RWPE1 (cell line): ENCODE data around the gene BRSK2.

Experiments used
- CTCF ChIA-PET: fragments of 350-600 bp; sonication (Branson Sonifier 250); formaldehyde crosslinking; extraction: SDS; loops from one replicate; lab custom pipeline; 2021; lab: Yijun Ruan, JAX
- POLR2A ChIA-PET: fragments of 400-600 bp; formaldehyde crosslinking; extraction: SDS; loops from one replicate; lab custom pipeline; 2020; ENCODE audit warnings: antibody characterized with exemption; ENCODE audit not compliant: low non-redundant PET; lab: Yijun Ruan, JAX
- DNase-seq: peaks from one replicate; pipeline ENCODE4 v3.0.0; 2012; ENCODE audit warnings: low spot score
- H3K27ac ChIP-seq: fragments of 450-650 bp; 2 replicates; pipeline ENCODE4 v1.5.1; 2017
- TF ChIP-seq, protein P1 (sequence below): fragments of 450-650 bp; conservative IDR thresholded peaks from 2 replicates; pipeline ENCODE4 v1.5.1; 2017; ENCODE audit warnings: low read depth, mild to moderate bottlenecking

Gene BRSK2

DNA sequence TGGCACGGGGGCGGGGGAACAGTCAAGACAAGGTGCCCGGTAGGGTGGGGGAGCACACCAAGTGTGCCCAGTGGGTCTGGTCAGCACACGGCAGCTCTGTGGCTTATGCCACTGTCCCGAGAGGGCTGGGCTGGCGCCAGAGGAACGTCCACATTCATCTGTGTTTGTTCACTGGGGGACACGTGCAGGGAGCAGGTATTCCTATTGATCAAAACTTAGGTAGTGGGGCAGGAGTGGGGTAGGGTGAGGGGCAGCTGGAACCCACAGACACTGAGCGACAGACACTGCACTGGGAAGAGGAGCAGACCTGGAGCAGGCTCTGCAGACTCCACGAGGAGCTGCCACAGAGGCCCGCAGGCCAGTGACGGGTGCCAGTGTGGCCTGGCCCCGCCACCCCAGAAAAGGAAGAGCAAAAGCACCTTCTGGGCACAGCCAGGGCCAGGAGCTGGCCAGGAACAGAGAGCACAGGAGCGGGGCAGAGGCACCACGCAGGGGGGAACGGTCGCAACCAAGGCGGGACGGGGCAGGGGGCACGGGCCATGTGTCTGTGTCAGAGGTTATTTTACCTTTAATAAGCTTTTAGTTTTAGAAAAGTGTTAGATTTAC is 98.9 kb downstream of the BRSK2 start:
- ChIA-PET POLR2A (no interaction called here), CTCF (interaction anchor here (1.0 kb wide), 1 partner anchor 26 kb away, joined by 3 read pairs; no protein-coding TSS in a partner anchor)
- no peak overlapping the region for H3K27ac ChIP-seq
- no peak for DNase-seq
- TF ChIP-seq, protein P1, sequence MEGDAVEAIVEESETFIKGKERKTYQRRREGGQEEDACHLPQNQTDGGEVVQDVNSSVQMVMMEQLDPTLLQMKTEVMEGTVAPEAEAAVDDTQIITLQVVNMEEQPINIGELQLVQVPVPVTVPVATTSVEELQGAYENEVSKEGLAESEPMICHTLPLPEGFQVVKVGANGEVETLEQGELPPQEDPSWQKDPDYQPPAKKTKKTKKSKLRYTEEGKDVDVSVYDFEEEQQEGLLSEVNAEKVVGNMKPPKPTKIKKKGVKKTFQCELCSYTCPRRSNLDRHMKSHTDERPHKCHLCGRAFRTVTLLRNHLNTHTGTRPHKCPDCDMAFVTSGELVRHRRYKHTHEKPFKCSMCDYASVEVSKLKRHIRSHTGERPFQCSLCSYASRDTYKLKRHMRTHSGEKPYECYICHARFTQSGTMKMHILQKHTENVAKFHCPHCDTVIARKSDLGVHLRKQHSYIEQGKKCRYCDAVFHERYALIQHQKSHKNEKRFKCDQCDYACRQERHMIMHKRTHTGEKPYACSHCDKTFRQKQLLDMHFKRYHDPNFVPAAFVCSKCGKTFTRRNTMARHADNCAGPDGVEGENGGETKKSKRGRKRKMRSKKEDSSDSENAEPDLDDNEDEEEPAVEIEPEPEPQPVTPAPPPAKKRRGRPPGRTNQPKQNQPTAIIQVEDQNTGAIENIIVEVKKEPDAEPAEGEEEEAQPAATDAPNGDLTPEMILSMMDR: no peak

DNA sequence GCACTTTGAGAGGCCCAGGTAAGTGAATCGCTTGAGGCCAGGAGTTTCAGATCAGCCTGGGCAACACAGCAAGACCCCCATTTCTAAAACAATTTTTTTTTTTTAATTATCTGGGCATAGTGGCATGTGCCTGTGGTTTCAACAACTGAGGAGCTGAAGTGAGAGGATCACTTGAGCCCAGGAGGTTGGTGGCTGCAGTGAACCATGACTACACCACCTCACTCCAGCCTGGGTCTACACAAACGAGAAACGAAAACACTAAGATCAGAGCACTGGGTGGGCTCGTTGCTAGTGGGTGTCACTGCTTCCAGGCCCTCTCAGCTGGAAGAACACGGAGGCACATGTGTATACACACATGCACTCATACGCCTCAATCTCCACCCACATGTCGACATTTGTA is 100.9 kb downstream of the BRSK2 start:
- H3K27ac ChIP-seq: no peak overlapping the region
- ChIA-PET CTCF (no interaction called here), POLR2A (interaction anchor here (0.8 kb wide), 1 partner anchor 12 kb away, joined by 3 read pairs; no protein-coding TSS in a partner anchor)
- no peak for DNase-seq
- TF ChIP-seq, protein P1: no peak

DNA sequence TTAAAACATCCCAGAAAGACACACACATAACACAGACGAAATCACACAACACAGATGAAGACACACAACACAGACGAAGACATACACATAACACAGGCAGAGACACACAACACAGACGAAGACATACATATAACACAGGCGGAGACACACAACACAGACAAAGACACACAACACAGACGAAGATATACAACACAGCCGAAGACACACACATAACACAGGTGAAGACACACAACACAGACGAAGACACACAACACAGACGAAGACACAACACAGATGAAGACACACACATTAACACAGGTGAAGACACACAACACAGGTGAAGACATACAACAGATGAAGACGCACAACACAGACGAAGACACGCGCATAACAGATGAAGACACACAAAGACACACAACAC is 101.6 kb downstream of the BRSK2 start:
- POLR2A ChIA-PET: interaction anchor here (0.8 kb wide), 1 partner anchor 11 kb away, joined by 3 read pairs; no protein-coding TSS in a partner anchor
- no peak for DNase-seq
- TF ChIP-seq, protein P1: no peak
- no peak overlapping the region for H3K27ac ChIP-seq
- CTCF ChIA-PET: no interaction called here

DNA sequence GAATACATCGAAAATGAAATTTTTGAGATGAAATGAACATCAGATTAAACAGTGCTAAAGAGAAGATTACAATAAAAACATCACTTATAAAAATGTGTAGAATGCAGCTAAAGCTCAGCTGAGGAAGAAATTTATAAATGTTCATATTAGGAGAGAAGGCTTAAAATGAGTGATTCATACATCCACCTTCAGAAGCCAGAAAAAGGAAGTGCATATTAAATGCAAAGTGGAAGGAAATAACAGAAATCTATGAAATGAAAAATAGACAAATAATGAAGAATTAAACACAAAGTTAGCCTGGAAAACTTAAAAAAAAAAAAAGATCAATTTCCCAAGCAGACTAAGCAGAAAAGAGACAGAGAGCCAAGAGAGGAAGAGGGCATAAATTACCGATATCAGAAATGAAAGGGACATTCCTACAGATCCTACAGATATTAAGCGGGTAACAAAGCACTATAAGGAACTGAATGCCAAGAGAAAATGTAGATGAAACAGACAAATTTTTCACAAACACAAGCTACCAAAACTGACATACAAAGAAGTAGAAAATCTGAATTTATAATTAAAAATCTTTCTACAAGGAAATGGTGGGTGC is 104.0 kb downstream of the BRSK2 start:
- H3K27ac ChIP-seq: no peak overlapping the region
- POLR2A ChIA-PET: no interaction called here
- CTCF ChIA-PET: no interaction called here
- no peak for DNase-seq
- TF ChIP-seq, protein P1: no peak

DNA sequence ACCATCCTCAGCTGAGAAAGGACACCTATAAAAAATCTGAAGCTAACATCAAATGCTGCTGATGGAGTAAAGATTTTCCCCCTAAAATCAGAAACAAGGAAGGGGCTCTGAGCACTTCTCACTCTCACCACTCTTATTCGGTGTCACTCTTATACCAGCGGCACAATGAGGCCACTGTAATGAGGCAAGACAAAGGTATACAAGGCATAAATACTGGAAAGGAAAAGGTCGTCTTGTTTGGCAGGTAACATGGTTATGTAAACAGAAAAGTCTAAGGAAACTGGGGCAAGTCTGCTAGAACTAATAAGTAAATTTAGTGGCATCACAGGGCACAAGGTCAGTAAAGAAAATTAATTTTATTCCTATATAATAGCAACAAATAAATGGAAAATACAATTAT is 104.9 kb downstream of the BRSK2 start:
- no peak overlapping the region for H3K27ac ChIP-seq
- DNase-seq: no peak
- CTCF ChIA-PET: no interaction called here
- TF ChIP-seq, protein P1: no peak
- POLR2A ChIA-PET: no interaction called here

DNA sequence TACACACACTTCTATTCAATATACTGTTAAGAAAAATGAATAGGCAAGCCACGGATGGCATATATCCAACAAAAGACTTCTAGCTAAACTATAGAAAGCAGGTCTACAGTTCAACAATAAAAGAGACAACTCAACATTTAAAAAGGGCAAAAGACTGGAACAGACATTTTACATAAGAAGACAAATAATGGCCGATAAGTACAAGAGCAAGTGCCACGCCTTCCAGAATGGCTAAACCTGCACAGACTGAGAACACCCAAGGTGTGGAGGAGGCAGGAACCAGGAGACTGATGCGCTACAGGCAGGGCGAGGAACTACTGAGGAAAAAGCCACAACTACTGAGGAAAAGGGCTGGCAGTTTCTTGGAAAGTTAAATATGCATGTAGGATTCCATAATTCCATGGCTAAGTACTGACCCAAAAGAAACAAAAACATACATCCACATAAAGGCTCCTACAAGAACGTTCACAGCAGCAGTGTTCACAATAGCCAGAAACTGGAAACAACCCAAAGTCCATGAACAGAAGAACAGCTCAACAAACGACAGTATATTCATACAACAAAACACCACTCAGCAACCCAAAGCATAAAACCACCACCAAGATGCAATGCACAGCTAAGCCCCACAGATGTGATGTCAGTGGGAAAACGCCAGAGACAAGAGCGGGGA is 106.5 kb downstream of the BRSK2 start:
- H3K27ac ChIP-seq: no peak overlapping the region
- TF ChIP-seq, protein P1: no peak
- DNase-seq: no peak
- CTCF ChIA-PET: no interaction called here
- POLR2A ChIA-PET: no interaction called here
